Astrocyte of the spinal cord (primary cell): ENCODE data around the gene NOL4L.

Experiments
- DNase-seq: peaks from one replicate; pipeline ENCODE4 v3.0.0; 2011; ENCODE audit warnings: low read depth, low spot score
- H3K4me3 ChIP-seq: 2 replicates; pipeline ENCODE4 v1.5.1; 2011; ENCODE audit warnings: low read depth, mild to moderate bottlenecking, low read length, moderate library complexity
- CTCF ChIP-seq: IDR thresholded peaks from 2 replicates; pipeline ENCODE4 v1.5.1; 2012; ENCODE audit warnings: low read depth, mild to moderate bottlenecking, low read length, inconsistent platforms
- in situ Hi-C: cut with HindIII; loops from 2 replicates; pipeline ENCODE4 v1.10.0; 2017; ENCODE audit warnings: low sequenced_read_pairs

Gene NOL4L

DNA sequence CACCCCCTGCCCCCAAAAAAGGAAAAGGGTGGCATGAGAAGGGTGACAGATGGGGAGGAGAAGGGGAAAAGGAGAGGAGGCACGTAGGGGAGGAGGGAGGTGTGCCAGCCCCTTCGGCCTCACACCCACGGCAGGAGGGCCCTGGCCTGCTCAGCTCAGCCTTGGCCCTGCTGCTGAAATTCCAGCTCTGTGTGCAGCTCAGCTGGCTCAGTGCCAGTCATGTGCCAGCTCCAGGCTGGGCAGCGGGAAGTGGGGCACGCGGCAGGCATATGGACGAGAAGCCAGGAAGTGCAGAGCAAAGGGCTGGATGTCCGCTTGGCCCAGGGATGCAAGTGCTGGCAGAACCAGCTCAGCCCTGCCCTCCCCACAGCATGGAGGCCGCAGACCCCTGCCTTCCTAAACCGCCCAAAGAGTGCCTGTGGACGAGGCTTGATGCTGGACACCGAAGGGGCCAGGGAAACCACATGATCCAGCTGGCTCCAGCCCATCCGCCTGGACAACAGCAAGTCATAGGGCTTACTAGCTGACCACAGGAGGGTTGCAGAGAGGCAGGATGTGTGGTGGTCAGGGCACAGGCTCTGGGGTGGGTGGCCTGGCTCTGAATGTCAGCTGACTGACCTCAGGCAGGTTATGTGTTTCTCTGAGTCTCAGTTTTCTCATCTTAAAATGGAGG is 60.2 kb downstream of the NOL4L start:
- no peak for DNase-seq
- in situ Hi-C loops, result no loop called here
- no peak overlapping the region for H3K4me3 ChIP-seq
- TF ChIP-seq CTCF, result no peak

DNA sequence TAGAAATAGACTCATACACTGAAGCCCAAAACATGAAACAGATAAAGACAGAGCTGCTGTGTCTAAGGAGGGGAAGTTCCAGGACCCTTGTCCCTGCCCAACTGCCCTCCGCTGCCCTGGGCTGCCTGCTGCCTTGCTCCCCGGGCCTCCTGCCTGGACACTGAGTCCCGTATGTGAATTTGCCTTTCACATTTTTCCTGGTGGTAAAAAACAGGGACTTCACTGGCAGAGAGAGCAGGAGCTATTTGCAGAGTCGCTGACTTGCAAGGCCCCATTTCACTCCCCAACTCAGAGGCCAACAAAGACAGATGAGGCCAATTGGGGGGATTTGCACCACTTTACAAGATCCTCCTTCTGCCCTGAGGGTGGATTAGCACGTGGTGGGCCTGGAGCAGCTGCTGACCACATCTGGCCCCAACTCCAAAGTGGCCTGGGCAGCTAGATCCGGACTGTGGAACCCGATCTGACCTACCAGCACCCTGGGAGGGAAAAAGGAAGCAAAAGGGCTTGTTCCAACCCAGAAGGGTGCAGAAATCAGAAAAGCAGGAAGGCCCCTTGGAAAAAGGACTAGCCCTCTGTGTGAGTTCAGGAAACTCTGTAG is 61.4 kb downstream of the NOL4L start:
- DNase-seq, result no peak
- TF ChIP-seq CTCF, result no peak
- no peak overlapping the region for H3K4me3 ChIP-seq
- in situ Hi-C loops, result no loop called here

DNA sequence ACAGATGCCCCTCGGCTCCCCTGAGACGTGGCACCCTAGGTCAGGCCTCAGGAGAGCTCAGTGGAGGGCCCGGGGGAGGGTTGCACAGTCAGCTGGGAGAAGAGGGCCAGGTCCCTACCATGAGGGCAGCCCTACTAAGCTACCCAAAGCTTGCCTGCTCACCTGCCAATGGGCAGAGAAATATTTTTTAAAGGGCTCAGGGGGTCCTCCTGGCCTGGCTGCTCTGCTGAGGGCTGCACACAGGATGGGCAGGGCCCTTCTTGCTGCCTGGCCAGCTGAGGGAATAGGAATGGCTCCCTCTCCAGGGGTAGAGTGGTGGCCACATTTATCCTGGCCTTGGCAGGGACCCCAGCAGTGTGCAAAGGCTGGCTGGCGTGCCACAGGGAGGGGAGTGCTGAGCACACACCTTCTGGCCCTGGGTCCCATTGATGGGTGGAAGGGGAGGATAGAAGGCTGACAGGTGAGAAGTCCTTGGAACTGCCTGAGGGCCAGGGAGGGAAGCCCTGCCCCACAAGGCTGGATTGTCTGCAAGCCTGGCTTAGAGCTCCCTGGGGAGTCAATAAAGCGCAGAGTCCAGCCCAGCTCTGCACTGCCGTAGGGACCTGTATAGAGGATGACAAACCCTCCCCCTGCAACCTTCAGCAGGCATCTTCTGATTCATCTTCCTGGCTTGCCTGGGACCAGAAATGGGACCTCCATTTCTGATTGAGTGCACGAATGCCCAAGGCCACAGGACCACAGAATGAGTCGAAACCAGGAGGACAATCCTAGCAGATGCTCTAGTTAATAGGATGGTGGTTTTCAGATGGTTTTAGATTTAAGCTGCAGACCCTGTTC is 62.1 kb downstream of the NOL4L start:
- H3K4me3 ChIP-seq, result no peak overlapping the region
- no peak for DNase-seq
- no peak for TF ChIP-seq CTCF
- in situ Hi-C loops, result no loop called here

GRCh38 chr20:32522526-32522775 is 62.7 kb downstream of the NOL4L start:
- no peak for DNase-seq

GRCh38 chr20:32521780-32522525 is 63.2 kb downstream of the NOL4L start:
- in situ Hi-C loops, result no loop called here
- DNase-seq, result peak; percentile 36
- no peak overlapping the region for H3K4me3 ChIP-seq
- TF ChIP-seq CTCF, result peak; percentile 93

More at GRCh38 chr20:32522526-32522775, 62.7 kb downstream of the NOL4L start:
- in situ Hi-C loops, result no loop called here
- H3K4me3 ChIP-seq, result no peak overlapping the region
- no peak for TF ChIP-seq CTCF

DNA sequence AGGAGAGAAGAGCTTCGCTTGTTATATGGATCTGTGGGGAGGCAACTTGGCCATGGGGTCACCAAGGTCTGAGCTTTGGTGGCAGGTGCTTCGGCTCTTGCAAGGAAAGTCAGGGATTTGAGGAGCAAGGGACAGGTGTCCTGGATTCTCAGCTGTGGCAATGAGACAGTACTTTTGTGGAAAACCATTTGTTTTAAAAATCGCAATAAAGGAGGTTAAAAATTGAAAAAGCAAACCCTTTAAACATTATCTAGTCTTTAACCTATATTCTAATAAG is 64.3 kb downstream of the NOL4L start:
- no peak overlapping the region for H3K4me3 ChIP-seq
- no peak for TF ChIP-seq CTCF
- DNase-seq, result no peak
- in situ Hi-C loops, result no loop called here
